Upper lobe of right lung (tissue), 1 donor: Measurements from ENCODE around the gene RNF112. TPM values are rescaled to one million over a fixed set of nuclear protein-coding genes. Genes with fewer than 3 reads are reported as not detected.

ENCODE experiments used
- ATAC-seq: fragments of 200-7000 bp; cut with Tn5 transposase; one replicate; pipeline ENCODE4 v1.9.1; 2020; ENCODE audit warnings: mild to moderate bottlenecking, moderate library complexity
- DNase-seq: peaks from one replicate; pipeline ENCODE4 v3.0.0-alpha.2; 2020
- H3K27ac ChIP-seq: fragments of 200-600 bp; one replicate; pipeline ENCODE4 v1.8.0; 2022
- H3K27me3 ChIP-seq: fragments of 200-600 bp; one replicate; pipeline ENCODE4 v1.8.0; 2022; ENCODE audit warnings: mild to moderate bottlenecking
- H3K36me3 ChIP-seq: fragments of 200-600 bp; one replicate; pipeline ENCODE4 v1.8.0; 2022
- H3K4me1 ChIP-seq: fragments of 200-600 bp; one replicate; pipeline ENCODE4 v1.8.0; 2022
- H3K4me3 ChIP-seq: fragments of 200-600 bp; one replicate; pipeline ENCODE4 v1.8.0; 2022; ENCODE audit warnings: mild to moderate bottlenecking
- H3K9me3 ChIP-seq: fragments of 200-600 bp; one replicate; pipeline ENCODE4 v1.8.0; 2022
- intact Hi-C: fragments of 100-400 bp; cut with DNase I; formaldehyde crosslinking; loops from one replicate; pipeline ENCODE4 v1.11.0; 2022
- total RNA-seq: library from RNA; stranded (reverse); fragmentation: NEBNext Ultra II Directional; extraction: Animal tissue kit (Norgen Biotek cat#: 25700); gene quantifications from one replicate; pipeline ENCODE4 v1.2.1, GENCODE V29; 2021
- TF ChIP-seq, protein P1 (sequence below): fragments of 200-600 bp; IDR thresholded peaks from one replicate; pipeline ENCODE4 v1.8.0; 2022; ENCODE audit warnings: antibody characterized with exemption
- donor health status: DM: no; HTN: yes; CAD: no; lungs with severe emphysema.

The RNF112 gene
- total RNA-seq, 1 donor from 2014 or later: 1.6 TPM

DNA sequence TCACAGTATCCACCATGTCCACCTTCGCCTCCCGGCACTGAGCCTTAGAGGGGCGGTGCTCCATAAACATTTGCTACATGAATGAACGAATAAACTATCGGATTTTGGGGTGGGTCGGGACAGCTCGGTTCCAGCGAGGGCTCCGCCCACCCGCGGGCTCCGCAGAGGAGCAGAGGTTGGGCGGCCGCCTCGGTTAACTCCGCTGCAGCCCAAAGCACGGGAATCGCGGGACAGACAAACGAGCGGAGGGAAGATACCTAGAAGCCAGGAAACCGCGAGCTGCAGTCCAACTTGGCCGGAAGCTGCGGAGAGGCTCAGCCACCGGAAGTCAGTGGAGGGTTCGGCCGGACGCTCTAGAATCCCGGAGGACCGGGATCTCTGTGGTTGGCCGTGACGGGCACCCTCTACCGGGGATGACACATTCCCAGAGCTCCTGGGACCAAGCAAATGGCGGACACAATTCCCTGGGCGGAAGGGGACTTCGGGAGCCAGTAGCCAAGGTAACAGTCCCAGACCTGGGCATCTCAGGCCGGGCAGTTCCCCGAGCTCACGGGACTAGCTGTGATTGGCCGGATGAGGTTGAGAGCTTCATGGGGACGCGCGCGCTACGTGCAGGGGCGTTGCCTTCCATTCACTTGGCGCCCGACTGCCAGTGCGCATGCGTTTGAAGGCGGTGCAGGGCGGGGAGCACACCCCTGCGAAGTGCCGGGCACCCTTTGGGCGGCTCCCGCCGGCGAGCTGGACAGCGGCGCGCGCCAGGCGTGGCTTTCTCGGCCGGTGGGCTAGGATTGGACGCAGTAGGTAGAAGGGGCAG is 33.2 kb upstream of the RNF112 start:
- ATAC-seq (peak; percentile 96), DNase-seq (peak; percentile 99)
- peak overlapping the region; percentile 98 for H3K27ac ChIP-seq
- peaks cover 31% of the 10 kb centered on the region for H3K36me3 ChIP-seq
- peak overlapping the region; percentile 94 for H3K4me3 ChIP-seq
- no peaks in the 10 kb centered on the region for H3K27me3 ChIP-seq
- intact Hi-C loops: no loop called here
- H3K4me1 ChIP-seq: peaks cover 18% of the 10 kb centered on the region
- H3K9me3 ChIP-seq: no peaks in the 10 kb centered on the region
- TF ChIP-seq, protein P1, sequence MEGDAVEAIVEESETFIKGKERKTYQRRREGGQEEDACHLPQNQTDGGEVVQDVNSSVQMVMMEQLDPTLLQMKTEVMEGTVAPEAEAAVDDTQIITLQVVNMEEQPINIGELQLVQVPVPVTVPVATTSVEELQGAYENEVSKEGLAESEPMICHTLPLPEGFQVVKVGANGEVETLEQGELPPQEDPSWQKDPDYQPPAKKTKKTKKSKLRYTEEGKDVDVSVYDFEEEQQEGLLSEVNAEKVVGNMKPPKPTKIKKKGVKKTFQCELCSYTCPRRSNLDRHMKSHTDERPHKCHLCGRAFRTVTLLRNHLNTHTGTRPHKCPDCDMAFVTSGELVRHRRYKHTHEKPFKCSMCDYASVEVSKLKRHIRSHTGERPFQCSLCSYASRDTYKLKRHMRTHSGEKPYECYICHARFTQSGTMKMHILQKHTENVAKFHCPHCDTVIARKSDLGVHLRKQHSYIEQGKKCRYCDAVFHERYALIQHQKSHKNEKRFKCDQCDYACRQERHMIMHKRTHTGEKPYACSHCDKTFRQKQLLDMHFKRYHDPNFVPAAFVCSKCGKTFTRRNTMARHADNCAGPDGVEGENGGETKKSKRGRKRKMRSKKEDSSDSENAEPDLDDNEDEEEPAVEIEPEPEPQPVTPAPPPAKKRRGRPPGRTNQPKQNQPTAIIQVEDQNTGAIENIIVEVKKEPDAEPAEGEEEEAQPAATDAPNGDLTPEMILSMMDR: no peak

DNA sequence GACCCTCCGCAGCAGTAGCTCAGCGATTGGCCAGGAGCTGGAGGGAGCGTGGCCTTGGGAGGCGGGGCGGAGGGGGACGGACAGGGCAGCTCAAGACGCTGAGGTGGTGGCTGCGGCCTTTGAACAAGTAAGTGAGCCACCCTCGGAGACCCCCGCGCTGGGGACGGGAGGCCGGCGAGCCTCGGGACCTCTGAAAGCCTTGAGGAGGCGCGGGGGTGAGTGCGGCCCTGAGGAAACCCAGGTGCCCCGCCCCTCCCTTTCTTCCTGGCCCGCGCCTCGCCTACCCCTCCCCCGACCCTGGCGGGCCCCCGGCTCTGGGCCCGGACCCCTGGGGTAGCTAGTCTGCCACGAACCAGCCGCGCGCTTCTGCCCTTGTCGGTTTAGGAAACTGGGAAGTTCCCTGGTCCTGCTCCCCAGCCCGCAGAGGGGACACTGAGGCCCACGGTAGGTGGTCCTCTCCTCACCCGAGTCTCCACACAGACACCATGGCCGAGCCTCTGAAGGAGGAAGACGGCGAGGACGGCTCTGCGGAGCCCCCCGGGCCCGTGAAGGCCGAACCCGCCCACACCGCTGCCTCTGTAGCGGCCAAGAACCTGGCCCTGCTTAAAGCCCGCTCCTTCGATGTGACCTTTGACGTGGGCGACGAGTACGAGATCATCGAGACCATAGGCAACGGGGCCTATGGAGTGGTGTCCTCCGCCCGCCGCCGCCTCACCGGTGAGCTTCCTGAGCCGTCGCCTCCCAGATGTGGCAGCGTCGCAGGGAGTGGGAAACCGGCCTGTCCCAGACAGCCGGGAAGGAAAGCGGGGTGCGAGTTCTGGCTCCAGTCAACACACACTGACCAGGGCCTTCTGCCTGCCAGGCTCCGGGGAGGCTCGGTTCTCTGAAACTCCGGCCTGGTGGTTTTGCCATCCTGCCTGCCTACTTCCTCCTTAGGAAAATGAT is 32.3 kb upstream of the RNF112 start, which contains the start of gene MAPK7:
TSS of gene MAPK7 (plus strand) at position 83 of the 945 bp plus-strand sequence. CDS start at position 486, 403 bp downstream.
- Histone ChIP-seq H3K27me3 (no peaks in the 10 kb centered on the region), H3K9me3 (no peaks in the 10 kb centered on the region), H3K27ac (peak within 1 kb of the TSS; percentile 98), H3K4me1 (peaks cover 19% of the 10 kb centered on the region), H3K36me3 (peaks cover 40% of the 10 kb centered on the region), H3K4me3 (peak within 1 kb of the TSS; percentile 94)
- intact Hi-C loops: no loop called here
- ATAC-seq (peak; percentile 2), DNase-seq (peak; percentile 69)
- TF ChIP-seq, protein P1: no peak

DNA sequence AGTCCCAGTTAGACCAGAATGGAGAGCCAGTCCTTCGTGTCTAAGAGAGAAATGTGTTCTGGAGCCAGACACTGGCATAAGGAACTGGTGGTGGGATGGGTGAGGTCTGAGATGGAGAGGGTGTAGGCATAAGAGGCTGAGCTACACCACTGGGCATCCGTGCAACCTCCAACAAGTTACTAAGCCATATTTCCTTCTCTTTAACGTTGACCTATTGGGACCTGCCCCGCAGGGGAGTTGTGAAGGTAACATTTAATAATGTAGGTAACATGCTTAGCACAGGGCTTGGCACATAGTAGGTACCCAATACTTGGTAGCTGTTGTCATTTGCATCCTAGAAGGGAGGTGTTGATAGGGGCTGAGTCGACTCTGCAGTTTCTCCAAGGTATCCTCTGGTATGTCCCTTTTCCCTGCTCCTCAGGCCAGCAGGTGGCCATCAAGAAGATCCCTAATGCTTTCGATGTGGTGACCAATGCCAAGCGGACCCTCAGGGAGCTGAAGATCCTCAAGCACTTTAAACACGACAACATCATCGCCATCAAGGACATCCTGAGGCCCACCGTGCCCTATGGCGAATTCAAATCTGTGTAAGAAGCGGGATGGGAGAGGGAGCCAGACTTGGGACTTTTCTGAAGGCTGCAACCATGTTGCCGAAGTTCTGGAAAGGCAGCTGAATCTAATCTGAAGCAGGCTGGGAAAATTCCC is 31.5 kb upstream of the RNF112 start:
- Histone ChIP-seq H3K4me1 (peaks cover 28% of the 10 kb centered on the region), H3K9me3 (no peaks in the 10 kb centered on the region), H3K27me3 (no peaks in the 10 kb centered on the region), H3K36me3 (peaks cover 46% of the 10 kb centered on the region), H3K27ac (no peak overlapping the region), H3K4me3 (peak overlapping the region; percentile 94)
- TF ChIP-seq, protein P1: no peak
- no peak for ATAC-seq
- intact Hi-C loops: no loop called here
- DNase-seq: peak; percentile 6

DNA sequence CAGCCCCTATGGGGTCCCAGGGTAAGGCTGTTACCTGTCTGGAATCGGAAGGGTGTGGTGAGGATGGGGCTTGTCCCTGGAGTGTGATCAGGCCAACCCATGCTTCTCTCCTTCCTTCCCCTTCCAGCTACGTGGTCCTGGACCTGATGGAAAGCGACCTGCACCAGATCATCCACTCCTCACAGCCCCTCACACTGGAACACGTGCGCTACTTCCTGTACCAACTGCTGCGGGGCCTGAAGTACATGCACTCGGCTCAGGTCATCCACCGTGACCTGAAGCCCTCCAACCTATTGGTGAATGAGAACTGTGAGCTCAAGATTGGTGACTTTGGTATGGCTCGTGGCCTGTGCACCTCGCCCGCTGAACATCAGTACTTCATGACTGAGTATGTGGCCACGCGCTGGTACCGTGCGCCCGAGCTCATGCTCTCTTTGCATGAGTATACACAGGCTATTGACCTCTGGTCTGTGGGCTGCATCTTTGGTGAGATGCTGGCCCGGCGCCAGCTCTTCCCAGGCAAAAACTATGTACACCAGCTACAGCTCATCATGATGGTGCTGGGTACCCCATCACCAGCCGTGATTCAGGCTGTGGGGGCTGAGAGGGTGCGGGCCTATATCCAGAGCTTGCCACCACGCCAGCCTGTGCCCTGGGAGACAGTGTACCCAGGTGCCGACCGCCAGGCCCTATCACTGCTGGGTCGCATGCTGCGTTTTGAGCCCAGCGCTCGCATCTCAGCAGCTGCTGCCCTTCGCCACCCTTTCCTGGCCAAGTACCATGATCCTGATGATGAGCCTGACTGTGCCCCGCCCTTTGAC is 30.3 kb upstream of the RNF112 start:
- Histone ChIP-seq H3K4me1 (peaks cover 30% of the 10 kb centered on the region), H3K9me3 (no peaks in the 10 kb centered on the region), H3K4me3 (no peak overlapping the region), H3K27ac (no peak overlapping the region), H3K27me3 (no peaks in the 10 kb centered on the region), H3K36me3 (peaks cover 53% of the 10 kb centered on the region)
- TF ChIP-seq, protein P1: no peak
- DNase-seq (peak; percentile 59), ATAC-seq (no peak)
- intact Hi-C loops: no loop called here

DNA sequence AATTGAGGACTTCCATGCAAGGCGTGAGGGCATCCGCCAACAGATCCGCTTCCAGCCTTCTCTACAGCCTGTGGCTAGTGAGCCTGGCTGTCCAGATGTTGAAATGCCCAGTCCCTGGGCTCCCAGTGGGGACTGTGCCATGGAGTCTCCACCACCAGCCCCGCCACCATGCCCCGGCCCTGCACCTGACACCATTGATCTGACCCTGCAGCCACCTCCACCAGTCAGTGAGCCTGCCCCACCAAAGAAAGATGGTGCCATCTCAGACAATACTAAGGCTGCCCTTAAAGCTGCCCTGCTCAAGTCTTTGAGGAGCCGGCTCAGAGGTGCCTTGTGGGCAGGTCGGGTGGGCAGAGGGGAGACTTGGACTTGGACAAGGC is 29.7 kb upstream of the RNF112 start:
- no peak overlapping the region for H3K27ac ChIP-seq
- intact Hi-C loops: no loop called here
- peaks cover 37% of the 10 kb centered on the region for H3K4me1 ChIP-seq
- DNase-seq (peak; percentile 40), ATAC-seq (no peak)
- no peaks in the 10 kb centered on the region for H3K27me3 ChIP-seq
- H3K4me3 ChIP-seq: no peak overlapping the region
- peaks cover 53% of the 10 kb centered on the region for H3K36me3 ChIP-seq
- no peaks in the 10 kb centered on the region for H3K9me3 ChIP-seq
- TF ChIP-seq, protein P1: no peak
